Astrocyte of the spinal cord (primary cell): ENCODE results near the gene ADAMTSL1.

ENCODE experiments used
- DNase-seq: peaks from one replicate; pipeline ENCODE4 v3.0.0; 2011; ENCODE audit warnings: low read depth, low spot score
- H3K4me3 ChIP-seq: 2 replicates; pipeline ENCODE4 v1.5.1; 2011; ENCODE audit warnings: low read depth, mild to moderate bottlenecking, low read length, moderate library complexity
- CTCF ChIP-seq: IDR thresholded peaks from 2 replicates; pipeline ENCODE4 v1.5.1; 2012; ENCODE audit warnings: low read depth, mild to moderate bottlenecking, low read length, inconsistent platforms
- in situ Hi-C: cut with HindIII; loops from 2 replicates; pipeline ENCODE4 v1.10.0; 2017; ENCODE audit warnings: low sequenced_read_pairs

The ADAMTSL1 gene

GRCh38 chr9:18437315-18438201 lies 36.4 kb upstream of the ADAMTSL1 start:
- DNase-seq = no peak
- in situ Hi-C loops = no loop called here
- no peak for TF ChIP-seq CTCF
- no peak overlapping the region for H3K4me3 ChIP-seq

- peak; percentile 66 for DNase-seq
- TF ChIP-seq CTCF = peak; percentile 40
- in situ Hi-C loops = no loop called here
- peak overlapping the region; percentile 12 for H3K4me3 ChIP-seq
These were observed 35.5 kb upstream of the ADAMTSL1 start for GRCh38 chr9:18438300-18438925.

GRCh38 chr9:18438951-18439350 lies 35.0 kb upstream of the ADAMTSL1 start:
- H3K4me3 ChIP-seq = peak overlapping the region; percentile 12
- in situ Hi-C loops = no loop called here
- no peak for TF ChIP-seq CTCF

GRCh38 chr9:18441261-18441660 lies 32.7 kb upstream of the ADAMTSL1 start:
- no peak overlapping the region for H3K4me3 ChIP-seq
- in situ Hi-C loops = no loop called here
- TF ChIP-seq CTCF = no peak
- DNase-seq = peak; percentile 31

More at GRCh38 chr9:18438951-18439350, 35.0 kb upstream of the ADAMTSL1 start:
- no peak for DNase-seq

GRCh38 chr9:18442629-18443491 lies 31.1 kb upstream of the ADAMTSL1 start:
- no peak overlapping the region for H3K4me3 ChIP-seq
- DNase-seq = peak; percentile 90
- in situ Hi-C loops = no loop called here
- TF ChIP-seq CTCF = peak; percentile 94

- in situ Hi-C loops = no loop called here
- DNase-seq = peak; percentile 29
- TF ChIP-seq CTCF = no peak
- no peak overlapping the region for H3K4me3 ChIP-seq
These were observed 26.8 kb upstream of the ADAMTSL1 start for GRCh38 chr9:18447131-18447530.
